CD4-positive, alpha-beta T cell (primary cell): ENCODE data around the gene AGXT. TPM values are rescaled to one million over a fixed set of nuclear protein-coding genes. Genes with fewer than 3 reads are reported as not detected.

Experiments used
- ATAC-seq: fragments of 200-7000 bp; cut with Tn5 transposase; one replicate; pipeline ENCODE4 v1.10.0; 2022; ENCODE audit warnings: mild to moderate bottlenecking; ENCODE audit not compliant: poor library complexity
- CTCF ChIA-PET: fragments of 350-600 bp; sonication (Branson Sonifier 250); formaldehyde crosslinking; loops from one replicate; lab custom pipeline; 2021; ENCODE audit warnings: antibody characterized with exemption, inconsistent platforms; lab: Charles Lee
- POLR2A ChIA-PET: fragments of 350-600 bp; sonication (Branson Sonifier 250); formaldehyde crosslinking; loops from one replicate; lab custom pipeline; 2021; ENCODE audit warnings: antibody characterized with exemption, inconsistent platforms; lab: Charles Lee
- DNase-seq, 14 experiments: peaks; one replicate each; pipeline ENCODE4 v3.0.0-alpha.2; 2013 to 2020; ENCODE audit warnings: mixed read lengths in 2 of 14
- H3K27ac ChIP-seq, 2 donors: one replicate each; pipeline versions ENCODE4 v1.5.1 to v1.7.0; 2013; ENCODE audit warnings: low read length in 2 of 2, low read depth in 1 of 2, mild to moderate bottlenecking in 1 of 2
- H3K27me3 ChIP-seq, 2 experiments: 1 replicate in 1 of 2; 2 replicates in 1 of 2; pipeline versions ENCODE4 v1.6.1 to v1.7.0; 2013; ENCODE audit warnings: low read length in 2 of 2, control low read depth in 1 of 2, mild to moderate bottlenecking in 1 of 2, moderate library complexity in 1 of 2; ENCODE audit not compliant: insufficient read depth in 2 of 2, control insufficient read depth in 1 of 2
- H3K36me3 ChIP-seq: one replicate; pipeline ENCODE4 v1.6.1; 2013; ENCODE audit warnings: low read length, control low read depth; ENCODE audit not compliant: insufficient read depth
- H3K4me1 ChIP-seq: one replicate; pipeline ENCODE4 v1.6.1; 2013; ENCODE audit warnings: low read length, control low read depth; ENCODE audit not compliant: insufficient read depth
- H3K4me3 ChIP-seq: one replicate; pipeline ENCODE4 v1.5.1; 2013; ENCODE audit warnings: mild to moderate bottlenecking, low read length, moderate library complexity
- H3K9me3 ChIP-seq, 2 experiments: 1 replicate in 1 of 2; 2 replicates in 1 of 2; pipeline versions ENCODE4 v1.6.1 to v1.7.0; 2013; ENCODE audit warnings: low read length in 2 of 2, mild to moderate bottlenecking in 2 of 2, control low read depth in 1 of 2, moderate library complexity in 1 of 2; ENCODE audit not compliant: control insufficient read depth in 1 of 2, insufficient read depth in 1 of 2
- H3K27ac Mint-ChIP-seq: one replicate; pipeline ENCODE4 v1.8.0; 2020; ENCODE audit warnings: mixed read lengths
- H3K27me3 Mint-ChIP-seq: one replicate; pipeline ENCODE4 v1.8.0; 2021; ENCODE audit warnings: mixed read lengths
- H3K36me3 Mint-ChIP-seq: one replicate; pipeline ENCODE4 v1.8.0; 2021; ENCODE audit warnings: low read depth, mixed read lengths
- H3K4me1 Mint-ChIP-seq: one replicate; pipeline ENCODE4 v1.8.0; 2021; ENCODE audit warnings: low read depth, mixed read lengths
- H3K4me3 Mint-ChIP-seq: one replicate; pipeline ENCODE4 v1.8.0; 2020; ENCODE audit warnings: mild to moderate bottlenecking, mixed read lengths
- H3K9me3 Mint-ChIP-seq: one replicate; pipeline ENCODE4 v1.8.0; 2020; ENCODE audit warnings: mixed read lengths
- intact Hi-C, 2 experiments: fragments of 100-400 bp; cut with DNase I in 1 of 2; cut with micrococcal nuclease in 1 of 2; formaldehyde crosslinking; loops; one replicate each; pipeline versions ENCODE4 v1.15.1 to v1.9.0; 2023 to 2025; cut with DNase I, micrococcal nuclease
- total RNA-seq, 174 experiments: library from RNA in 2 of 174; stranded (reverse) in 2 of 174; gene quantifications; one replicate each; pipeline ENCODE4 v1.2.3 and lab custom pipeline; 2021 to 2026
- TF ChIP-seq, protein P1 (sequence below): fragments of 200-600 bp; IDR thresholded peaks from one replicate; pipeline ENCODE4 v1.8.0; 2022; ENCODE audit warnings: antibody characterized with exemption, mild to moderate bottlenecking

The AGXT gene
- total RNA-seq, 2 experiments from 2014 or later = not detected

DNA sequence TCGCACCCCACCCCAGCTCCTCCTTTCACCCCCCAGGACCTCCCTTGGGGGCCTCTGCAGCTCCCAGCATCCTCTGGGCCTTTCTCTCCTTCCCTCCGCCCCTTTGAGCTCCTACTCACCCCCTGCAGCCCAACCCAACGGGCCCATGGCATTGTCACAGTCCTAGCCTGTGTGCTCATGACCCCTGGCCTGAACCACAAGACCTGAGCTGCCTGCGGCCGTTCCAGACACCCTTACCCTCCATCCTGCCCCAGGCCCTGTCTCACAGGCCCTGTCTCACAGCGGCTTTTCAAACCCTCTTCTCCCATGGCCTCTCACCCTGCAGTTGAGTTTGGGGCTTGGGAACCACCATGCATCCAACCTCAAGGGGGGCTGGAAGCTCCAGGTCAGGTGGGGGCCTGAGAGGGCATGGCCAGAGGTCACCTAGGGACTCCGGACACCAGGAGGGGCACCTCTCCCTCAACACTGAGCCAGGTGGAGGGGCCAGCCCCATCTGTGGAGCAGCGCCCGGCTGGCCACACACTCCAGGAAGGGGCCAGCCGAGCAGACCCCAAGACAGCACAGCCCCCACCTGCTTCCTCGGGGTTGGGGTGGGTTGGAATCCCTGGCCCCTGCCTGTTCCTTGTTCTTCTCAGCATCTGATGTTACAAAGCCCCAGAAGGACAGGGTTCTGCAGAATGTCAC is 20.4 kb downstream of the AGXT start:
- ChIA-PET CTCF (no interaction called here), POLR2A (no interaction called here)
- TF ChIP-seq, protein P1, sequence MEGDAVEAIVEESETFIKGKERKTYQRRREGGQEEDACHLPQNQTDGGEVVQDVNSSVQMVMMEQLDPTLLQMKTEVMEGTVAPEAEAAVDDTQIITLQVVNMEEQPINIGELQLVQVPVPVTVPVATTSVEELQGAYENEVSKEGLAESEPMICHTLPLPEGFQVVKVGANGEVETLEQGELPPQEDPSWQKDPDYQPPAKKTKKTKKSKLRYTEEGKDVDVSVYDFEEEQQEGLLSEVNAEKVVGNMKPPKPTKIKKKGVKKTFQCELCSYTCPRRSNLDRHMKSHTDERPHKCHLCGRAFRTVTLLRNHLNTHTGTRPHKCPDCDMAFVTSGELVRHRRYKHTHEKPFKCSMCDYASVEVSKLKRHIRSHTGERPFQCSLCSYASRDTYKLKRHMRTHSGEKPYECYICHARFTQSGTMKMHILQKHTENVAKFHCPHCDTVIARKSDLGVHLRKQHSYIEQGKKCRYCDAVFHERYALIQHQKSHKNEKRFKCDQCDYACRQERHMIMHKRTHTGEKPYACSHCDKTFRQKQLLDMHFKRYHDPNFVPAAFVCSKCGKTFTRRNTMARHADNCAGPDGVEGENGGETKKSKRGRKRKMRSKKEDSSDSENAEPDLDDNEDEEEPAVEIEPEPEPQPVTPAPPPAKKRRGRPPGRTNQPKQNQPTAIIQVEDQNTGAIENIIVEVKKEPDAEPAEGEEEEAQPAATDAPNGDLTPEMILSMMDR = no peak

DNA sequence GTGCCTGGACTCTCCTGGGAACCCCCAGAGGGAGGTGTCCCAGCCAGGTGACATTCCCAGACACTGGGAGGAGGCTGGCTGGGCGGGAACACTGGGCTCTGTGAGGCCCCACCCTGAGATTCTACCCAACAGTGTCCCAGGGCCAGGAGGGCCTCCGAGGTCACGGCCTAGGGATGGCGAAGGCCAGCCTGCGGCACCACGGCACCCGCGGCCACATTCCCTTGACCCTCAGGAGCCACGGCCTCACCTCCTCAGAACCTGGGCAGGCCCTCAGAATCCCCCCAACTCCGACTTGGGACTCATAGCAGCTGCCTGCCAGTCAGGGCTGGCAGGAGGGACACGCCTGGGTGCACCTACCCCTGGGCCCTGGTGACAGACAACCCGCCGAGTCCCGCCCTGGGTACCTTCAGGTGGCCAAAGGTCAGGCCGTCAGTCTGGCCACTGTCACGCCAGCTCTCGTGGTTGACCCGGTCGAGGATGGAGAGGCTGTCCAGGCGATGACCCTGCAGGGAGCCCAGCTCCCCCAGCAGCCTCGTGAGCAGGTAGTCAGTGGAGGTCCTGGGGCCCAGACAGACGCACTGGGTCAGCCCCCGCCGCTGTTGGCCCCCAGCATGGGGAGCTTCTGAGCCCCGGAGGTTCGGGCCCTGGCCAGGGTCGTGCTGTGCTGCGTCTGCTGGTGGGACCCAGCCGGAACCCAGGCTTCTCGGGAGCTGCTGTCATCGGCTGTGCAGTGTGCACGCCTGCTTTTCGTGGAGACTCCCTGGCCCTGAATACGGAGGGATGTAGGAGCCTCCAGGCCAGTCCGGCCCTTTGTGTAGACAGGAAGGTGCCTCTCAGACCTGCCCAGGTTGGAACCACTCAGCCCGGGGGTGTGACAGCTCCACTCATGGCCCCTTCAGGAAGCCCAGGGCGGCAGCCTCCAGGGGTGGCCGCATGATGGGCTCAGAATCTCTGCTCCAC is 21.3 kb downstream of the AGXT start:
- ChIA-PET POLR2A (no interaction called here), CTCF (no interaction called here)
- no peak overlapping the region for H3K4me3 ChIP-seq
- intact Hi-C loops = loop anchor here in 1 of 2 experiments (10.0 kb wide), 1 partner anchor 95 kb away; no protein-coding TSS in a partner anchor
- no peaks in the 10 kb centered on the region for H3K36me3 ChIP-seq
- Mint-ChIP-seq H3K27me3 (peaks cover 5% of the 10 kb centered on the region), H3K9me3 (no peaks in the 10 kb centered on the region), H3K4me3 (no peak overlapping the region), H3K36me3 (no peaks in the 10 kb centered on the region), H3K4me1 (no peaks in the 10 kb centered on the region), H3K27ac (no peak overlapping the region)
- no peak for ATAC-seq
- TF ChIP-seq, protein P1 = no peak
- DNase-seq = no peak
- no peak overlapping the region for H3K27ac ChIP-seq
- H3K9me3 ChIP-seq = no peaks in the 10 kb centered on the region
- no peaks in the 10 kb centered on the region for H3K4me1 ChIP-seq
- no peaks in the 10 kb centered on the region for H3K27me3 ChIP-seq

More for the DNA sequence above, 20.4 kb downstream of the AGXT start:
- Histone ChIP-seq H3K4me3 (no peak overlapping the region), H3K27ac (no peak overlapping the region), H3K36me3 (no peaks in the 10 kb centered on the region), H3K4me1 (no peaks in the 10 kb centered on the region), H3K9me3 (no peaks in the 10 kb centered on the region), H3K27me3 (no peaks in the 10 kb centered on the region)
- no peak for DNase-seq
- intact Hi-C loops = loop anchor here in 1 of 2 experiments (10.0 kb wide), 1 partner anchor 94 kb away; no protein-coding TSS in a partner anchor
- Mint-ChIP-seq H3K27me3 (peaks cover 5% of the 10 kb centered on the region), H3K36me3 (no peaks in the 10 kb centered on the region), H3K4me1 (no peaks in the 10 kb centered on the region), H3K9me3 (no peaks in the 10 kb centered on the region), H3K4me3 (no peak overlapping the region), H3K27ac (no peak overlapping the region)
- no peak for ATAC-seq

DNA sequence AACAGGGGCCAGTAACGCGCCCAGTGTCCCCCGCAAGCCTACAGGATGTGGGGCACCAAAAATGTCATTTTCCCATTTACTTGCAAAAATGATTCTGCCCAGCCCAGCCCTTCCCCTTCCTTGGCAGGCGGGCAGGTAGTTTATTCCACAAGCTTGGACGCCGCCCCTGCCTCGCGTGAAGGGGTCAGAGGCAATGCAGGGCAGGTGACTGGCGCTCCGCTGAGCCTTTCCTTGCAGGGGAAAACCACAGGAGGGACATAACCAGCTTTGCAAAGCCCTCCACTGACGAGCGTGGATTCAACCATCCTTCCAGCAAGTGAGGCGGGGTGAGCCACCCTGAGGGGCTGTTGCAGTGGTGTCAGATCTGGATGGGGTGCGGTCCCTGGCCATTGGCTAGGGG is 22.1 kb downstream of the AGXT start:
- ChIA-PET CTCF (no interaction called here), POLR2A (no interaction called here)
- H3K9me3 Mint-ChIP-seq = no peaks in the 10 kb centered on the region
- no peak overlapping the region for H3K4me3 Mint-ChIP-seq
- intact Hi-C loops = no loop called here
- DNase-seq (no peak), ATAC-seq (no peak)
- H3K27ac Mint-ChIP-seq = no peak overlapping the region
- H3K4me1 ChIP-seq = no peaks in the 10 kb centered on the region
- no peaks in the 10 kb centered on the region for H3K36me3 ChIP-seq
- H3K27ac ChIP-seq = no peak overlapping the region
- TF ChIP-seq, protein P1 = no peak
- no peaks in the 10 kb centered on the region for H3K9me3 ChIP-seq
- no peaks in the 10 kb centered on the region for H3K4me1 Mint-ChIP-seq
- peaks cover 3% of the 10 kb centered on the region for H3K27me3 Mint-ChIP-seq
- no peak overlapping the region for H3K4me3 ChIP-seq
- H3K36me3 Mint-ChIP-seq = no peaks in the 10 kb centered on the region
- no peaks in the 10 kb centered on the region for H3K27me3 ChIP-seq
